HG02678 (cell line): ENCODE data around the gene LIM2.
A peak's percentile ranks its signal among the peaks of the same experiment; 100 is the strongest.
"Not testable (repeated sequence)": the region's sequence is repeated elsewhere in the genome, so short reads cannot be mapped to it uniquely, and the experiment has no call there.

Experiments
- ATAC-seq: cut with Tn5 transposase; IDR thresholded peaks from one replicate; pipeline ENCODE4 v1.9.1; 2021; ENCODE audit warnings: mild to moderate bottlenecking, moderate library complexity; ENCODE audit not compliant: unreplicated experiment

LIM2 gene

GRCh38 chr19:51397453-51397852, 9.7 kb upstream of the LIM2 start:
- not testable (repeated sequence) for ATAC-seq

GRCh38 chr19:51396175-51396574, 8.4 kb upstream of the LIM2 start:
- no peak for ATAC-seq

DNA sequence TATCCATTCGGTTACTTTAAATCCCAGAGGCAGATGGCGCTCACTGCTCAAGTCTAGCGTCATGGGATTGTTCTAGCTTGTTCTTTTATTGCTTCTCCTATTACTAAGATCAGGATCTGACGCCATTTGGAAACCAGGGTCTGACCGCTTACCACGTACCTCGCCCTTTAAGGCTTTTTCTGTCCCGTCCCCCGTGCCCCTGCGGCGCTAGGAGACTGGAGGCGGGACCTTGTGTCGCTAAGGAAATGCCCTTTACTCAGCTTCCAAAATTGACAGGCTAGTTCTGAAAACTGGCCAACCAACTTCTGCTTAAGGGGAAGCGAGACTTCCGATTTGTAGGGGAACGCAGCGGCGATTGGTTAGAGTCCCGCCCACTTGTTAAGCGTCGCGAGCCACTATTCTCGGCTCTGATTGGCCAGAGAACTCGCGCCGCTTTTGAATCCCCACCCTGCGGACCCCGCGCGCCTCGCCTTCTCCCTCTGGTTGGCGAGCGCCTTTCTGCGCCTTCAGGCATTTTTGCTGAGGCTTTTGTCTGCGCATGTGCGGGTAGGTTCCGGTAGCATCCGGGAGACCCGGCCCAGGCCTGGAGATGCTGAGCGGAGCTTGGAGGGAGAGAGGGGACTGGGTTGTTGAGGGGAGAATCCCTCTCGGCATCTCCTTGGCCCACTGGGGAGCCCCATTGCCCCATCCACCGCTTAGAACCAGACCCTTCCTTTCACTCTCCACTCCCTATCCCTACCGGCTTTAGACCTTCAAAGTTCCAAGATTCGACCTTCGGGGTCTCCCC, 6.5 kb upstream of the LIM2 start:
- ATAC-seq: peak; percentile 90

GRCh38 chr19:51392701-51393100, 4.9 kb upstream of the LIM2 start:
- ATAC-seq: no peak

DNA sequence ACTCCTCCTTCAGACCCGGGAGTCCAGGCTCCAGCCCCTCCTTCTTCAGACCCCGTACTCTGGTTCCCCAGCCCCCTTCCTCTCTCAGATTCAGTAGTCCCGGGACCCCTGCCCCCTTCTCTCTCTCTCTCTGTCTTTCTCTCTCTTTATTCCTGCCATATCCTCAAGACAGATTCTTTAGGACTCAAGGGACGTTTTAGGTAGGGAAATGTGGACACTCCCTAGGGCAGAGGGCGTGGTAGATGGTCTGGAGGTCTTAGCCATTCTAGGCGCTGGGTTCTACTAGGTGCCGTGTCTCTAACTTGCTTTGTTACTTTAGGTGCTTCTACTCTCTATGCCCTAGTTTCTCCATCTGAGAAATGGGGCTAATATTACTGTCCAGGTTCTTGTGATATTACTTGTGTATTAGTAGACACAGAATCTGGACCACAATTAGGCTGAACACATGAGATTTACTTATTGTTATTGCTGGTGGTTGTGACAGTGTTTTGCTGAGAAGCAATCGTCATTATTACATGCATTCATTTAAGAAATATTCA, 3.4 kb upstream of the LIM2 start:
- no peak for ATAC-seq

- ATAC-seq: no peak
These were observed 1.4 kb upstream of the LIM2 start for GRCh38 chr19:51389143-51389542.

- ATAC-seq: no peak
These were observed 773 bp downstream of the LIM2 start for GRCh38 chr19:51386882-51387520.

DNA sequence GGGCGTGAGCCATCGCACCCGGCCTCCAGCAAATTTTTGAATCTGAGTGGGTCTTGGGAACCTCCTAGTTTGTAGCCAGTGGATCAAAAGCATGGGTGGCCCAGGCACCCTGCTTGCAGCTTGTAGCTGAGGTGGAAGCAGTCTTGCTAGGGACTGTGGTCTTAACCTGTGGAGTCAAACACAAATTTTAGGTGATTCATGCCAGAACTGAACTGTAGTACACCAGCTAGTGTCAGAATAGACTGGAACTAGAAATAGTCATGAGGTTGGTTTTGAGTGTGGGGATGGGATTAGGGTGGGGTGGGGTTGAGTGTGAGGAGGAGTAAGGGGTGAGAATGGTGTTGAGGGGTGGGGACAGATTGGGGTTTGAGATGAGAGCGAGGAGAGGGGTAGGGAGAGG, 5.8 kb downstream of the LIM2 start:
- ATAC-seq: no peak

GRCh38 chr19:51380379-51380778, 7.4 kb downstream of the LIM2 start:
- ATAC-seq: no peak

DNA sequence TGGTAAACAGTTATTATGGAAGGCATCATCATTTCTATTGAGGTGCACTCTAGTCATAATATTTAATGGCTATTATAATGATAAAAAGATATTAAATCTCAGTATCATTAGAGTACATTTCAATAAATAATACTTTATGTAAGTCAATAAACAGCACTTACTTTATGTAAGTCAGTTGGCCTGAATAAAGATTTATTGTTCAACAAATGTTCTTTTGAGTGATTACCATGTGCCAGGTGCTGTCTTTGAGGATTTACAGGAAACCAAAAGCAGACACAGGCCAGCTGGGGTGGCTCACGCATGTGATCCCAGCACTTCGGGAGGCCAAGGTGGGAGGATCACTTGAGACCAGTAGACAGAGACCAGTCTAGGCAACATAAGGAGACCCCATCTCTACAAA, 10.4 kb downstream of the LIM2 start:
- ATAC-seq: no peak

DNA sequence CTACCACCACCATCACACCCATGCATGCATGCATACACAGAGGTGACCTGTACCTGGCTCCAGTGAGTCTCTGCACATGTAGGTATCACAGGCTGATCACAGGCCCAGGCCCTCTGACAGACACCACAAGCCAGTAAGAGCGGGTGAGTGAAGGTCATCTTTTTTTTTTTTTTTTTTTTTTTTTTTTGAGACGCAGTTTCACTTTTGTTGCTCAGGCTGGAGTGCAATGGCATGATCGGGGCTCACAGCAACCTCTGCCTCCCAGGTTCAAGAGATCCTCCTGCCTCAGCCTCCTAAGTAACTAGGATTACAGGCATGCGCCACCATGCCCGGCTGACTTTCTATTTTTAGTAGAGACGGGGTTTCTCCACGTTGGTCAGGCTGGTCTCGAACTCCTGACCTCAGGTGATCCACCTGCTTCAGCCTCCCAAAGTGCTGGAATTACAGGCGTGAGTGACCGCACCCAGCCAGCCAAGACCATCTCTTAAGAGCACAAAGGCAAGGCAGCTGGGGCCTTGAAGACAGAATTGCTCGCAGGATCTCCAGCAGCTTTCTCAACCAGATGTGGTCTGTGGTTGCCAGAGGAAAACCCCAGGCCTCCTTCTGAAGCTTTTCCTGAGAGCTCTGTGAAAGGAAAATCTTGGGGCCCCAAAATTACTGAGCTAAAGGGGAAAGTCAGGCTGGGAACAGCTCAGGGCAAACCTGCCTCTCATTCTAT, 12.1 kb downstream of the LIM2 start:
- no peak for ATAC-seq

- ATAC-seq: peak; percentile 39
These were observed 14.9 kb downstream of the LIM2 start, which contains the start of gene NKG7 for GRCh38 chr19:51372649-51373504. Gene NKG7, minus strand, starts transcription at chr19:51372654. Its CDS starts 119 bp downstream, at chr19:51372535.

DNA sequence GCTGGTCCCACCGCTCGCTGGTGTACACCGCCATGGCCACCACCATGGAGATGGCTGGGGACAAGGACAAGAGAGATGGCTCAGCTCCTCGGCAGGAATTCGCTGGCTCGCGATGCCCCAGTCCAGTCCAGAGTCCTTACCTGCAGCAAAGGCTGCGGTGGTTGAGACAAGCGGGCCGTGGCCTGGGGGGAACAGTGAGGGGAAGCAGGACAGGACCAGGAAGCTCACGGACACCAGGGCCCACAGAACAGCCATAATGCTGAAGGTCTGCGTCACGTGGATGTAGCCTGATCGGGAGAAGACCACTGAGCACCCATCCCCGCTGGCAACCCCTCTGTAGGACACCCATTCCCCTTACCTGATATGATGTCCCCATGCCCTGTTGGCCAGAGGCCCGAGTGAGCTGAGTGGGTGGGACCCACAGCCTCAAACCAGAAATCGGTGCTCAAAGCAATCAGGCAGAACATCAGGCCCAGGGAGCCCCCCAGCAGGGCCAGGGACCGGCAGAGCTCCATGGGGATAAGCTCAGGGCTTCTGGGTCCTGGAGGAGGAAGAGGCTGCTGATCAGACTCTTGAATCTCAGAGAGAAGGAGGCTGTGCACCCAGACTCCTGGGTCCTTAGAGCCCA, 15.6 kb downstream of the LIM2 start:
- ATAC-seq: no peak

- no peak for ATAC-seq
These were observed 16.5 kb downstream of the LIM2 start for GRCh38 chr19:51371186-51371690.

- no peak for ATAC-seq
These were observed 17.5 kb downstream of the LIM2 start for GRCh38 chr19:51370230-51370629.

- ATAC-seq: no peak
These were observed 19.1 kb downstream of the LIM2 start, which contains the start of gene CLDND2 for GRCh38 chr19:51368366-51369282. Gene CLDND2, minus strand, starts transcription at chr19:51369003. Its CDS starts 426 bp downstream, at chr19:51368577.

DNA sequence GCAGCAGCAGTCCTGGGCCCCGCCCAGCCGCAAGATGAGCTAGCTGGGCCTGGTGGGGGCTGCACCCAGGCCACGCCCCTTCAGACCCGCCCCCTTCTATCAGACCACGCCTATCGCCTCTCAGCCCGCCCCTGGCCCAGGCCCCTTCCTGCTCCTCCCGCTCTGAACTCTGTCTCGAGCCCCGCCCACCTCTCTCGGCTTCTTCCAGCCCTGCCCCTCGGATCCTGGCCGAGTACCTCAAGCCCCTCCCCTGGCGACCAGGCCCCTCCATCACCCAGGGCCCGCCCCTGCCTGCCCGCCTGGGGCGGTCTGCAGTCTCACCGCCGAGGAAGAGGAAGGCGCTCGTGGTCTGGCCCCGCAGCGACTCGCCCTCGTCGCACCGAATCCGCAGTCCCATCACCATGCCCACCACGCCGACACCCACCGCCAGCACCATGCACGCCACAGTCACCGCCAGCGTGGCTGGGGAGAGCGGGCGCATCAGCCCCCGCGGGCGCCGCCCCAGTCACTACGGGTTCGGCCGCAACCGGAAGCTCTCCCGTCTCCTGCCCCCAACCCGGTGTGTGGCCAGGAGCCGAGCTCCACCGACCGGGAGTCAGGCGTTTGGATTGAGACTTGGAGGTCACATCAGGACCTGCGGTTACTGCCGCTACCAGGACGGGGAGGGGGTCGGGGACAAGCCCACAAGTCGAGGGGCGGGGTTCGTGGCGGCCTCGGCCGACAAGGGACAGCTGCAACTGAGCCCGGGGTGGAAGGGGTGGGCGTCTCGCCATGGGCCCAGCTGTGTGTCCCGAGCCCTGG, 20.0 kb downstream of the LIM2 start:
- ATAC-seq: peak; percentile 77

- ATAC-seq: no peak
These were observed 20.6 kb downstream of the LIM2 start for GRCh38 chr19:51367255-51367564.
